ENCODE data around the gene NHLRC4. TPM values are rescaled to one million over a fixed set of nuclear protein-coding genes. Genes with fewer than 3 reads are reported as not detected.

Gene NHLRC4
- total and polyA plus RNA-seq, 2 of the 8 experiments (the other 6 are each of a cell fraction or from before 2014, with no cell fraction given), result 0.60 to 0.76 TPM

DNA sequence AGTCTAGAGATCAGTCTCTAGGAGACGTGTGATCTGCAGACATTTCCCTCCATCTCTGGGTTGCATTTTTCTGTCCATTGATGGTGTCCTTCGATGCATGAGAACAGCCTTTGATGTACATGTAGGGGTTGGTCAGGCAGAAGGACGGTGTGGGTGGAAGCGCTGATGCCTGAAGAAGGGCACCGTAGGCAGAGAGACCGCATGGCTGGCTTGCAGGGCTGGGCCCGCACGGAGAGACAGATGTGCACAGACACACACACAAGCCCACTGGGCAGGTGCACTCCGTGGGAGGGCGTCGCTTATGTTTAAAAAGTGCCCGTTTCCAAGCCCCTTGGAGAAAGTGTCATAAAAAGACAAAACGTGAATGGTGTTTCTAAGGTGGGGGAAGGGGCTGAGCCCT lies 48.3 kb downstream of the NHLRC4 start:
- peaks cover 6% of the 10 kb centered on the region for H3K79me1 ChIP-seq (ENCODE audit: low read depth, low read length)
- no peak overlapping the region for H3K56ac ChIP-seq (replicated peaks; ENCODE audit: insufficient read length, low read depth, low read length)
- no peak overlapping the region for H2BK12ac ChIP-seq (ENCODE audit: low read depth, low read length)
- no peak overlapping the region for H2BK20ac ChIP-seq (ENCODE audit: low read length)
- no peak overlapping the region for H4K91ac ChIP-seq (replicated peaks; ENCODE audit: insufficient read length, low read length)
- peaks cover 1 to 4% of the 10 kb centered on the region in 2 experiments for H4K20me1 ChIP-seq (replicated peaks in 1 of 2; ENCODE audit: control insufficient read depth in 1 of 2, insufficient read depth in 2 of 2, low read length in 2 of 2)
- no peaks in the 10 kb centered on the region for H3K9me3 ChIP-seq (ENCODE audit: insufficient read depth in 2 of 2, low read depth in 1 of 2, low read length in 1 of 2)
- no peak overlapping the region for H4K5ac ChIP-seq (ENCODE audit: insufficient read length, low read depth, low read length)
- H3K36me3 ChIP-seq (ENCODE audit: control insufficient read depth in 2 of 4, insufficient read depth in 4 of 4, low read length in 3 of 4), result no peaks in the 10 kb centered on the region; a peak in 1 of 8 replicates
- H4K8ac ChIP-seq (ENCODE audit: extremely low read depth, insufficient read depth, low read length), result no peak overlapping the region
- H3K9ac ChIP-seq (replicated peaks in 1 of 4; ENCODE audit: extremely low read depth in 1 of 4, low read depth in 3 of 4, low read length in 3 of 4), result no peak overlapping the region; a peak in 1 of 7 replicates
- no peaks in the 10 kb centered on the region for H3K79me2 ChIP-seq (ENCODE audit: control insufficient read depth in 1 of 2, insufficient read depth in 2 of 2, low read length in 2 of 2)
- DNase-seq (ENCODE audit: low read depth in 1 of 2, low spot score in 2 of 2) (no peak), FAIRE-seq (no peak)
- no peaks in the 10 kb centered on the region for H3K27me3 ChIP-seq (replicated peaks in 1 of 4; ENCODE audit: control insufficient read depth in 3 of 4, extremely low read depth in 1 of 4, insufficient read depth in 3 of 4, low read length in 3 of 4)
- ChIA-PET CTCF (ENCODE audit: partially characterized antibody) (interaction anchor here (1.2 kb wide), 1 partner anchor 84 kb away, joined by 5 read pairs; no protein-coding TSS in a partner anchor), POLR2A (ENCODE audit: partially characterized antibody) (interaction anchor here (0.9 to 1.1 kb wide), 2 partner anchors 15 to 21 kb away, joined by 3 to 4 read pairs; partner anchors contain the start of genes METTL26 and WFIKKN1)
- H2AFZ ChIP-seq (ENCODE audit: low read length), result no peak overlapping the region
- no peak overlapping the region for H3K4me3 ChIP-seq (ENCODE audit: extremely low read depth in 1 of 4, insufficient read depth in 2 of 4, low read depth in 3 of 4, low read length in 4 of 4)
- no peak overlapping the region for H2BK5ac ChIP-seq (ENCODE audit: low read depth, low read length)
- no peak overlapping the region for H2BK15ac ChIP-seq (ENCODE audit: low read length)
- H3K23ac ChIP-seq (ENCODE audit: insufficient read length), result no peak overlapping the region
- H3K4me1 ChIP-seq (replicated peaks in 1 of 4; ENCODE audit: control insufficient read depth in 3 of 4, insufficient read depth in 4 of 4, low read length in 3 of 4), result no peaks in the 10 kb centered on the region; a peak in 1 of 7 replicates
- H3K23me2 ChIP-seq (ENCODE audit: low read depth, low read length), result no peaks in the 10 kb centered on the region
- H2AK5ac ChIP-seq (ENCODE audit: low read depth, low read length), result no peak overlapping the region
- H3K27ac ChIP-seq (ENCODE audit: low read depth, low read length), result no peak overlapping the region
- 94% methylated on average over 13 of the region's 13 CpGs; no CpG with 5 or more reads in 1 of the 2 experiments for WGBS, 2 experiments (ENCODE audit: extremely low coverage in 1 of 2, insufficient coverage in 1 of 2, insufficient read length in 1 of 2, insufficient replicate concordance in 2 of 2, low coverage in 1 of 2, low lambda C conversion rate in 2 of 2, missing lambda C conversion rate in 1 of 2)
- H3K18ac ChIP-seq (ENCODE audit: extremely low read depth, low read length), result no peak overlapping the region
- H3K4ac ChIP-seq (replicated peaks; ENCODE audit: insufficient read length, low read depth, low read length), result no peak overlapping the region
- no peak overlapping the region for H3K14ac ChIP-seq (ENCODE audit: insufficient read length)
- no peak overlapping the region for H2BK120ac ChIP-seq (replicated peaks; ENCODE audit: low read depth, low read length)
- H3K4me2 ChIP-seq (ENCODE audit: insufficient read depth in 1 of 2, low read depth in 2 of 2, low read length in 2 of 2), result no peak overlapping the region
- no peak for TF ChIP-seq POU5F1 (IDR thresholded peaks at IDR 0.05; ENCODE audit: low read depth, low read length)
- TF ChIP-seq CHD1 (IDR thresholded peaks at IDR 0.05; ENCODE audit: low read depth, low read length), result no peak
- TF ChIP-seq HDAC2 (IDR thresholded peaks at IDR 0.05; ENCODE audit: borderline replicate concordance in 1 of 2, low read depth in 2 of 2, low read length in 2 of 2), result no peak
- TF ChIP-seq CBX5 (IDR thresholded peaks at IDR 0.05; ENCODE audit: low read depth, low read length), result no peak

Data from H1 (cell line).